ENCODE measurements around the gene COL13A1. TPM values are rescaled to one million over a fixed set of nuclear protein-coding genes. Genes with fewer than 3 reads are reported as not detected.

COL13A1 gene
- total RNA-seq, 4 donors from 2014 or later = 0.19 to 6.9 (median 2.4) TPM

GRCh38 chr10:69816521-69816920 lies 14.8 kb downstream of the COL13A1 start:
- no peak for TF ChIP-seq POLR2A (IDR thresholded peaks at IDR 0.05)
- H3K36me3 ChIP-seq = no peaks in the 10 kb centered on the region
- in situ Hi-C loops (cut with MboI; ENCODE audit: low sequenced_read_pairs in 4 of 4) (no loop called here), intact Hi-C loops (cut with DNase I; ENCODE audit: low total_unique reads) (no loop called here)
- ATAC-seq = no peak
- peaks cover 13 to 20% of the 10 kb centered on the region in 2 donors for H3K4me1 ChIP-seq
- H3K27ac ChIP-seq = no peak overlapping the region
- DNase-seq = no peak
- H3K27me3 ChIP-seq = no peaks in the 10 kb centered on the region
- H3K4me3 ChIP-seq = no peak overlapping the region
- H3K9me3 ChIP-seq = no peaks in the 10 kb centered on the region

- H3K27ac ChIP-seq = no peak overlapping the region
- DNase-seq (no peak), ATAC-seq (no peak)
- TF ChIP-seq, protein P1, sequence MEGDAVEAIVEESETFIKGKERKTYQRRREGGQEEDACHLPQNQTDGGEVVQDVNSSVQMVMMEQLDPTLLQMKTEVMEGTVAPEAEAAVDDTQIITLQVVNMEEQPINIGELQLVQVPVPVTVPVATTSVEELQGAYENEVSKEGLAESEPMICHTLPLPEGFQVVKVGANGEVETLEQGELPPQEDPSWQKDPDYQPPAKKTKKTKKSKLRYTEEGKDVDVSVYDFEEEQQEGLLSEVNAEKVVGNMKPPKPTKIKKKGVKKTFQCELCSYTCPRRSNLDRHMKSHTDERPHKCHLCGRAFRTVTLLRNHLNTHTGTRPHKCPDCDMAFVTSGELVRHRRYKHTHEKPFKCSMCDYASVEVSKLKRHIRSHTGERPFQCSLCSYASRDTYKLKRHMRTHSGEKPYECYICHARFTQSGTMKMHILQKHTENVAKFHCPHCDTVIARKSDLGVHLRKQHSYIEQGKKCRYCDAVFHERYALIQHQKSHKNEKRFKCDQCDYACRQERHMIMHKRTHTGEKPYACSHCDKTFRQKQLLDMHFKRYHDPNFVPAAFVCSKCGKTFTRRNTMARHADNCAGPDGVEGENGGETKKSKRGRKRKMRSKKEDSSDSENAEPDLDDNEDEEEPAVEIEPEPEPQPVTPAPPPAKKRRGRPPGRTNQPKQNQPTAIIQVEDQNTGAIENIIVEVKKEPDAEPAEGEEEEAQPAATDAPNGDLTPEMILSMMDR (IDR thresholded peaks at IDR 0.05 in 4 of 5, conservative IDR thresholded peaks at IDR 0.05 in 1 of 5) = no peak
- no peak for TF ChIP-seq POLR2A (IDR thresholded peaks at IDR 0.05)
- H3K4me3 ChIP-seq = no peak overlapping the region
- in situ Hi-C loops (cut with MboI; ENCODE audit: low sequenced_read_pairs in 4 of 4) (no loop called here), intact Hi-C loops (cut with DNase I; ENCODE audit: low total_unique reads) (no loop called here)
- peaks cover 13 to 20% of the 10 kb centered on the region in 2 donors for H3K4me1 ChIP-seq
- peaks cover 0 to under 1% of the 10 kb centered on the region in 2 donors for H3K36me3 ChIP-seq
- no peaks in the 10 kb centered on the region for H3K27me3 ChIP-seq
- H3K9me3 ChIP-seq = no peaks in the 10 kb centered on the region
Measured at GRCh38 chr10:69817078-69817581, 15.4 kb downstream of the COL13A1 start.

DNA sequence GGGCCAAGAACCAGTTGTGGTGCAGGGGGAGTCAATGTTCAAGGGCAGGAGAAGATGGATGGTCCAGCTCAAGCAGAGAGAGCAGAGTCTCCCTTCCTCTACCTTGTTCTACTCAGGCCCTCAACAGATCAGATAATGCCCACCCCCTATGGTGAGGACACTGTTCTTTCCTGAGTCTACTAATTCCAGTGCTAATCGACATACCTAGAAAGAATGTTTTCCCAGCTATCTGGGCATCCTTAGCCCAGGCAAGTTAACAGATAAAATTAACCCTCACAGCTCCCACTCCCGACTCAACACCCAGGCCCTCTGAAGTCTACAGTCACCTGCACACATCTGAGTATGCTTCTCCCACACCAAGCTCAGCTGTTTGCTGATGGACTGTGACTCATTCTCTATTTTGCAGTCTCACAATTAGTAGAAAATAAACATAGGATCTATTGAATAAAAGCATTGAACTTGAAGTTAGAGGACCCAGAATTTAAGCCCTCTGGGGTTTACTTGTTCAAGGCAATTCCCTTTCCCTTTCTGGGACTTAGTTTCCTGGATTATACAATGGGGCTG lies 17.1 kb downstream of the COL13A1 start:
- intact Hi-C loops (cut with DNase I; ENCODE audit: low total_unique reads) (no loop called here), in situ Hi-C loops (cut with MboI; ENCODE audit: low sequenced_read_pairs in 4 of 4) (no loop called here)
- Histone ChIP-seq H3K27me3 (no peaks in the 10 kb centered on the region), H3K36me3 (peaks cover 0 to 6% of the 10 kb centered on the region in 2 donors), H3K9me3 (no peaks in the 10 kb centered on the region), H3K4me3 (no peak overlapping the region), H3K27ac (no peak overlapping the region), H3K4me1 (peaks cover 12 to 13% of the 10 kb centered on the region in 2 donors)
- no peak for TF ChIP-seq POLR2A (IDR thresholded peaks at IDR 0.05)
- TF ChIP-seq, protein P1 (IDR thresholded peaks at IDR 0.05 in 4 of 5, conservative IDR thresholded peaks at IDR 0.05 in 1 of 5) = no peak
- DNase-seq (no peak), ATAC-seq (no peak)

- DNase-seq = no peak
- in situ Hi-C loops (cut with MboI; ENCODE audit: low sequenced_read_pairs in 4 of 4) = no loop called here
- Histone ChIP-seq H3K27ac (no peak overlapping the region), H3K9me3 (no peaks in the 10 kb centered on the region), H3K27me3 (no peaks in the 10 kb centered on the region), H3K36me3 (peaks cover 0 to 6% of the 10 kb centered on the region in 2 donors), H3K4me1 (peaks cover 1 to 3% of the 10 kb centered on the region in 2 donors), H3K4me3 (no peak overlapping the region)
- intact Hi-C loops (cut with DNase I; ENCODE audit: low total_unique reads) = no loop called here
- ATAC-seq = no peak
- TF ChIP-seq, protein P1 (IDR thresholded peaks at IDR 0.05 in 4 of 5, conservative IDR thresholded peaks at IDR 0.05 in 1 of 5) = no peak
- TF ChIP-seq POLR2A (IDR thresholded peaks at IDR 0.05) = no peak
Measured at GRCh38 chr10:69819716-69820506, 18.2 kb downstream of the COL13A1 start.

GRCh38 chr10:69820817-69821216 lies 19.1 kb downstream of the COL13A1 start:
- ATAC-seq (no peak), DNase-seq (no peak)
- intact Hi-C loops (cut with DNase I; ENCODE audit: low total_unique reads) (no loop called here), in situ Hi-C loops (cut with MboI; ENCODE audit: low sequenced_read_pairs in 4 of 4) (no loop called here)
- H3K4me3 ChIP-seq = no peak overlapping the region
- no peaks in the 10 kb centered on the region for H3K27me3 ChIP-seq
- no peaks in the 10 kb centered on the region for H3K9me3 ChIP-seq
- TF ChIP-seq POLR2A (IDR thresholded peaks at IDR 0.05) = no peak
- TF ChIP-seq, protein P1 (IDR thresholded peaks at IDR 0.05 in 4 of 5, conservative IDR thresholded peaks at IDR 0.05 in 1 of 5) = no peak
- no peaks in the 10 kb centered on the region for H3K4me1 ChIP-seq
- H3K36me3 ChIP-seq = peaks cover 0 to 6% of the 10 kb centered on the region in 2 donors
- no peak overlapping the region for H3K27ac ChIP-seq
